HG02885 (cell line): ENCODE data around the gene NFS1.
"Not testable (repeated sequence)": the region's sequence is repeated elsewhere in the genome, so short reads cannot be mapped to it uniquely, and the experiment has no call there.

Source experiments
- ATAC-seq: cut with Tn5 transposase; IDR thresholded peaks from one replicate; pipeline ENCODE4 v1.9.1; 2021; ENCODE audit warnings: mild to moderate bottlenecking; ENCODE audit not compliant: unreplicated experiment, poor library complexity

The NFS1 gene

DNA sequence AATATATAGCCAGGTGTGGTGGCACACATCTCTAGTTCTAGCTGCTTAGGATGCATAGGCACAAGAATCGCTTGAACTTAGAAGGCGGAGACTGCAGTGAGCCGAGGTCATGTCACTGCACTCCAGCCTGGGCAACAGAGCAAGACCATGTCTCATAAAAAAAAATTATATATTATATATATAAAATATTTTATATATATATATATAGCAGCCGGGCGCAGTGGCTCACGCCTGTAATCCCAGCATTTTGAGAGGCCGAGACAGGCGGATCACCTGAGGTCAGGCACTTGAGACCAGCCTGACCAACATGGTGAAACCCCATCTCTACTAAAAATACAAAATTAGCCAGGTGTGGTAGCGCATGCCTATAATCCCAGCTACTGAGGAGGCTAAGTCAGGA is 13.8 kb downstream of the NFS1 start:
- ATAC-seq = not testable (repeated sequence)

DNA sequence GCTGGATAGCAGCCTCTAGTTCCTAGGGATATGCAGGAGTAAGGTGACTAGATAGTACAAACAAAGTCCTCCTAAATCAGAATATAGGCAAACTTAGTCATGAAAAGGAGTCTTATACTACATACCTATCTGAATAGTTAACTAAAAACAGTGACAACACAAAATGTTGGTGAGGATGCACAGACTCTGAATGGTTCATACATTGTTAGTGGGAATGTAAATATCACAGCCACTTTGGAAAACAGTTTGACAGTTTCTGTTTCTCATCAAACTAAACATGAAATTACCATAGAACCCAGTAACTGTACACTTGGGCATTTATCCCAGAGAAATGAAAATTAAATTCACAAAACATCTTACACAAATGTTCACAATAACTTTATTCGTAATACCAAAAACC is 17.2 kb downstream of the NFS1 start:
- ATAC-seq = no peak

DNA sequence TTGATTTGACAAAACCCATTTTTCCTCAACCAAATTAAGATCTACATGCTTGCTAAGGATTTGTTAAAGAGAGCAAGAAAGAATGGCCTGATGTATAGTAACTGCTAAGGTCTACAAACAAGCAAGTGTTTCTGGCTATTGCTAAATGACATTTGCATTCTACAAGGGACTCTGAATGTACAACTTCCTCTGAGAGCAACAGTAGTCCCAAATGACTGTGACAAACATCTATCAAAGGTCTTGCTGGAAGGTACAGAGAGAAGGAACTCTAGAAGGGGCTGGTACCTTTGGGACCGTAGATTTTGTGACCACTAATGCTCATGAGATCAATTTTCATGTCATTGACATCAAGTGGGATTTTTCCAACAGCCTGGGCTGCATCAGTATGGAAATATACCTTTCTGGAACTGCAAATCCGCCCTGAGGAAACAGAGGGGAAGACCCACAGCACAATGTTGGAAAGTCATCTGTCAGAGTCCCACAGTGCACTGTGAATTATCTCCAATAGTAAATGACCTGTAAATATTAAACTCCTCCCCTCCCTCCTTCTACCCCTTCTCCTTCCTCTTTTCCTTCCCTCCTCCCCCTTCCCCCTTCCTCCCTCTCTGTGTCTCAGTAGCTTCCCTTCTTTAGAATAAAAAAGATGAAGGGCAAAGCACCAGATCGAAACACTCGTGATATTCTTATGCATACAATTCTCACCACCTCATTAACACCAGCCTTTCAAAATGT is 18.5 kb downstream of the NFS1 start:
- ATAC-seq = no peak

DNA sequence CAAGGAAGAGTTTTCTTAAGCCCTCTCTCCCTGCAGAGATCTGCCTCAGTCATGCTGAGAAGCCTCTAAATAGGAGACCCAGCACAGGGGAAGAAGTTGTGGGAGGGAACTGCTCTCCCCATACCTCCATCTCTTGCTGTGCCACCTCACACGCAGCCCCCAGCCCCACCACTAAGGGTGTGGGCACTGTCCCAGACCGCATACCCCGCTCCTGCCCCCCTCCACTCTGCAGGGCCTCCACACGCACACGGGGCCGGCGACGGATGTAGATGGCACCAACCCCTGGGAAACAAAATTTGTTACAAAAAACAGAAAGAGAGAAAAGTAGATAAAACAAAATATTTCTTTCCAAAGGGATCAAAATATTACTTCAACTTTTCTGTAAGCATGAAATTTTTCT is 24.2 kb downstream of the NFS1 start:
- ATAC-seq = no peak

DNA sequence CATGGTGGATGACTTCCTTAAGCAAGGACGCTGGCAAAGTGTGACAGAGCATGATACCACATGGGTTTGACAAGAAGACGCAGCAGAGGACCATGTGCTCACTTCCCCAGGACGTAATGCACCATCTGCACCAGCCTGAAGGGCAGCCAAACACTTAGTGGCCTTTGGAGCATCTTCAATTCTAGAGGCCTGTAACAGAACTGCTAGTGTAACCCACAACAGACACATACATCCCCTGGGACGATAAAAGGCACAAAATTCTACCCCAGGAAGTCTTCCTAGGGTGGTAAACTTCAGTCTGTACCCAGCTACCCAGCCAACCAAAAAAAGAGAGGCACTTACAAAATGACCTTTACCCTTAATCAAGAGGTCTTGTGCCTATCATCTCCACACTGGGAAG is 25.3 kb downstream of the NFS1 start:
- no peak for ATAC-seq

DNA sequence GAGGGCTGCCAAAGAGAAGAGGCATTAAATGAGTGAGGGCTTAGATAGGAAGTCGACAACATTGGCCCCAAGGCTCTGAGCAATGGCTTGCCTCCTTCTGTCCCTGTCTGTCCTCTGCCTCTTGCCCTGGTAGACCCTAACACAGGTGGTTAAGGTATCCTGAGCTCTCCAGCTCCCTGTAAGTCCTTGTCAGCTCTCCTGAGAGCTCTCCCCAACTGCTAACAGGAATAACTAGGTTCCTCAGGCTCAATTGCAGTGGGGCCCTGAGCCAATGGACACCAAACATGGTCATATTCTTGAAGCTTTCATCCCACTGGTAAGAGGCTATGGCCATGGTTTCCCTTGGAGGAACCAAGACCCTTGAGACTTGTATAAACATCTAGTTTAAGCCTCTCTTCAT is 29.5 kb downstream of the NFS1 start:
- ATAC-seq = no peak

DNA sequence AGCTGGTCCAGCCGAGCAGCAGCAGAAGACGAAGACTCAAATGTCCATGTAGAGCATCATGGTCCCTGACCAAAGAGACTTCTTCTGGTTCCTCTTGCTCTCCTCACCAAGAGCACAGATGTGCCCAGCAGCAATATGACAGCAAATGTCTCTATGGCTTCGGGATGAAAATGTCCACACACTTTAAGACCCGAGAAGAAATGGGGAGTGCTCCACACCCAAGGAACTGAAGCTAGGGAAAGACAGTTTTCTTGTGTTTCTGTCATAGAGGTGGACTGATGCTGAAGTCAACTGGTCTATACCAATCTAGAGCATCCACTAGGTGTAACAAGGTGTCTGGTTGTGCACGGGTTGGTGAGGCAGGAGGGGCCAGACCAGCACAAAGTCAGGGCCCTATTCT is 29.9 kb downstream of the NFS1 start:
- no peak for ATAC-seq

DNA sequence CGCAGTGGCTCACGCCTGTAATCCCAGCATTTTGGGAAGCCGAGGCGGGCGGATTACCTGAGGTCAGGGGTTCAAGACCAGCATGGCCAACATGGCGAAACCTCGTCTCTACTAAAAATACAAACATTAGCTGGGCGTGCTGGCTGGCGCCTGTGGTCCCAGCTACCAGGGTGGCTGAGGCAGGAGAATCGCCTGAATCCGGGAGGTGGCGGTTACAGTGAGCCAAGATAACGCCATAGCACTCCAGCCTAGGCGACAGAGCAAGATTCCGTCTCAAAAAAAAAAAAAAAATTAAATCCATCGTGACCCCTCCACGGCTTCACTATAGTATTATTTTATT is 33.2 kb downstream of the NFS1 start:
- ATAC-seq = no peak

DNA sequence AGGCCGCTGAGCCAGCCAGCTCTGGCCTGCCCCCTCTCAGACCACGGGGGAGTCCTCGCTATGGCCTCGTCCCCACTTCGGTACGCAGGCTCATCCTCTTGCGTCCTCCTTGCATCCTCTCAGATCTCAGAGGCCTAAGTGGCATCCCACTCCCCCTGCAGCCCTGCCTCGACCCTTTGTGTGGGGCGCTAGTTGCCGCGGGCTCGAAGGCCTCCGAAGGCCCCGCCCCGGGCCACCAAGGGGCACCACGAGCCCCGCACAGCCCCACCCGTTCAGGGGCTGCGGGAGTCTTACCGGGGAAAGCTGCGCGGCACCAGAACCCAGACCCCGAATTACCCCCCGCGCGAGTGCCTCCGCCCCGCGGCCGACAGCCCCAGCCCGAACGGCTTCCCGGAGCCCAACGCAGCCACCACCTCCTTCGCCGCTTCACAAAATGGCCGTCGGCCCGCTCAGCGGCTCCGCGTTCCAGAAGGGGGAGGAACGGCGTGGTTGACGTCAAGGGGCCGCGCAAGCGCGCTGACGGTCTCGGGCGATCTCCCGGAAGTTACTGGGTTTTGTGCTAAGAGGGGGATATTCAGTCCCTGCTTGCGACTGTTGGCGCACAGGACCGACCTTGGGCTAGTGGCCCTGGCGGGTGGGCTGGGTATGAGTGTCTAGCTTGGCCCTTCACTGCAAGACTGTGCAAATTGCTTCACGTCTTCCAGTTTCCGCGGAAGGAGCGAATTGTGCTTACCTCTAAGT is 34.5 kb downstream of the NFS1 start, which contains the start of the genes CPNE1 and RBM12:
Gene CPNE1, minus strand, starts transcription at position 435 of the 741 bp plus-strand sequence. CDS start 31,977 bp downstream, outside the sequence.
Gene RBM12, minus strand, starts transcription at position 435 of the 741 bp plus-strand sequence. CDS start 9,578 bp downstream, outside the sequence.
- ATAC-seq = peak; percentile 83

DNA sequence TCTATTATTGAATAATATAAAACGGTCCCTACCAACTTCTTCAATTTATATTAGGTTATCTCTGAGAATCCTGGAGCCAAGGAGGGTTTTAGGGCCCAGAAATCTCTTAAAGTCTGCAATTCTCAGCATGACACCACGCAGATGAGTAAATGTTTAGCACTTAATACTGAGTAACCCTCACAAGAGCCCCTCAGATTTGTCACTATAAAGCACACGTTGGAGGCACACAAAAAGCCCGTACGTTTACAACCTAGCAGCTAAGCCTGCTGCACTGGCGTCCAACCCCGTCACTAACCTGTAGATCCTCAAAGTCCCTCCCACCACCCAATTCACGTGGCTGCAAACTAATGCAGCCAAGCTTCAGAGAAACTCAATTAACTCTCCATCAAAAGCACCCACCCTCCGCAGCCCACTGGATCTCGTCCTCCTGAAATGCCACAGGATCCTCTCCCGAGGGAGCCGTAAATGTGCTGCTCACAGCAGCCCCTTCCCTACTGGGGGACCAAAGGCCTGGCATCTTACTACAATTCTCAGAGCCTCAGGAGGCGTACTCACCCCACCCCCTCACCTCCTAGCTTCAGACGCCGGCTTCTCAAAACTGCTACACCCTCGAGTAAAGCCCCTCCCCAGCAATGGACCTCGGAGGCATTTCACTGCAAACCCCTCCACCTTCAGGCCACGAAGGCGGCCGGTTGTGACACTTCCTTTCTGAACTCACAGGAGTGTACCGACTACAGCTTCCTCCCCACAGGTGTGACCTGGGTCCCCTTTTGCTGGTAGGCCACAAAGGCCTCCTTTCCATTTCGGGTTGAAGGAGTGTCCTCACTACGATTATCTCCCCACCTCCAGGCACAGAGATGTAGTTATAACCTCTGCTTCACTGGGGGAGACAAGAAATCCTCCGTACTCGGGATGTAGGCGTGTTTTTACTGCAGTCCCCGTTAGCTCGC is 35.4 kb downstream of the NFS1 start:
- peak; percentile 31 for ATAC-seq

DNA sequence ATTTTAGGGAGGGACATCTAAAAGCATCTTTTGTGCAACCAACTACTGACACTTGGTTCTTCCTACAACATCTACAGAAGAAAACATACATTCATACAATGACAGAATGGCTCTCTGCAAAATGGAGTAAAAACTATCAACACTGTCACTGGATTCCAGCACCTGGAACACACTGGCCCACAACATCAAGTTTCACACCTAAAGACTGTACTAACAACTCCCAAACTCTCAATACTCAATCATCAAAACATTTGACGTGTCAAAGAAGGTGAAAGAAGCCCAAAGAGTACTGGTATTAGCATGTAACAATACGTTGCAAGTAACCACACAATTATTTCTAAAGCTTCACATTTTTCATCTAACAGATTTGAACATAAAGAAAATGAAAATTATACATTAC is 36.6 kb downstream of the NFS1 start:
- no peak for ATAC-seq

DNA sequence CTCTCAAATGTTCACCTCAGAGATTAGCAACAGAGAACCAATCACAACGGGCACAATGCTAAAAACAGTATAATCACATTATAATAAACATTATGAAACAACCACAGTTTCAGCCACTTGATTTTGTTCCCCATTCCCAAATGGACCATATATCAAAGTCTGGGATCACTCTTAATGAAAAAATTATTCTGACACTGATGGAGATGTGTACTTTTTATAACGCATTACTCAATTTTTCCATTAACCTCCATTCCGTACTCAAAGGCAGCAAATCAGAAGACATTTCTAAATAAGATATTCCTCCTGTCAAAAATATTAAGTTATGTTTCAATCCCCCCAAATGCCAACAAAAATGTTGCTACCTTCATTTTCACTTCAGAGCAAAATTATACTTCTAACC is 37.2 kb downstream of the NFS1 start:
- no peak for ATAC-seq

DNA sequence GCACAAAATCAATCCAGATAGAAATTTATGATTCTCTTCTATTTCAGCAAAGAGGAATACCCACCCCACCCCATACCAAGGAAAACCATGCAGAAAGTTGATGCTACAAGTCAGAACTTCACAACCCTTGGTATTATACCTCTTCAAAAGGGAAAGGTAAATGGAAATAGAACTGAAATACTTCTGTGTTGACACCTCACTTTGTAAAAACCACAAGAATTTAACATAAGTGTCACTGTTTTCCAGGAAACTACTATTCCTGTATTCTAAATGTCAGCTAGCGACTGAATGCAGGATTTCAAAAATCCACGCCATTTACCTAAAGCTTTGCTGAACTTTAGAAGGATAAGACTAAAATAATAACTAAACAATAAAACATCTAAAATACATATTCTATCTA is 38.1 kb downstream of the NFS1 start:
- no peak for ATAC-seq

DNA sequence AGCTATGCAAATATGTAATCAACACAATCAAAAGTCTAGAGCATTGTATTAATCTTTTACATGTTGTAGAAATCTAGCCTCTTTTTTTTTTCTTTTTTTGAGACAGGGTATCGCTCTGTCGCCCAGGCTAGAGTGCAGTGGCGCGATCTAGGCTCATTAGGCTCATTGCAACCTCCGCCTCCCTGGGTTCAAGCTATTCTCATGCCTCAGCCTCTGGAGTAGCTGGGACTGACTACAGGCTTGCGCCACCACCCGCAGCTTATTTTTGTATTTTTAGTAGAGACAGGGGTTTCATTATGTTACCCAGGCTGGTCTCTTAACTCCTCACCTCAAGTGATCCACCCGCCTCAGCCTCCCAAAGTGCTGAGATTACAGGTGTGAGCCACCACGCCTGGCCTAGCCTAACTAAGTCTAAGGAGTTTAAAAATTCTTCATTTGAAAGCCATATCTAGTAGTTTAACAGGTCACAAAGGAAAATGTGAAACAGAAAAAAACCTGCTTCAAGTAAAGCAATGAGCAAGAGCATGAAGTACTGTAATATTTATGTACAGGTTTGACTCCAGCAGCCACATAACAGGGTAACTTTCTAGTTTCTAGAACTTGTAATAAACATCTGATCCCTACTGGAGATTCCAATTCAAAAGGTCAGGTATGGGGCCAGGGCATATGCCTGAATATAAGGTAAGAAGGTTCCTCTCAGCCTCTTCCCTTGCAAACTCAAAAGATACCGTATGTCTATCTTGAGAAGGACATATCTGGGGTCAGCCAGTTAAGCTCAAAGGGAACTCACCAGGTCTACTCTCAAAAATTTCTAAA is 38.8 kb downstream of the NFS1 start:
- no peak for ATAC-seq

DNA sequence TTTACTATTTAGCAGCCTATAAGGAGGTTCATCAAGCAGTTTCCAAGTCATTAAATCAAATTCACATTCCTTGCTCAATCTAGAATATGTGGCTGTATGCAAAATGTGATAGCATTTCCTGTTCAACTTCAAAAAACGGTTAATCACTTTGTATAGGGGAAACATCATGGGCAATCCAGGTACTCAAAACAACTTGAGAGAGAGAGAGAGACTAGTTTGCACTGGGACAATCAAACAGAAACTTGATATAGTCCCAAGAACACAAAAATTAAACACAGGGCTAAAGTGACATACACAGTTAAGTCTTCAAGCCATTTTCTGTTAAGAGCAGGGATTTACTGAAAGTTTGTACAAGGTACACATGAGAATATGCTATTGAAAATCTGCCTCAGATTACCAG is 41.9 kb downstream of the NFS1 start:
- no peak for ATAC-seq

DNA sequence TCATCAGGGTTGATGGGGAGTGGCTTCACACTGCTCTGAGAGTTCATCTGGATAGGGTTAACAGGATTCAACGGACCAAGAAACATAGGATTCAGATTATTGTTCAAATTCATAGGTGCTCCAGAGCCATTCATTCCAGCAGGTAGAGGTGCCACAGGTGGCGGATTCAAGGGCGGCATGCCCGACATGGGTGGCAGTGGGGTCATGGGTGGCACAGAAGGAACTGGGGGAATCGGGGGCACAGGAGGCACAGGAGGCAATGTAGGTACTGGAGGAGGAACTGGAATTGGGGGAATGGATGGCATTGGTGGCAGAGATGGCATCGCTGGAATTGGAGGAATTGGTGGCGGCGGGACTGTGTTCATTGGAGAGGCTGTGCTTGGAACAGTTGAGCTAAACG is 44.7 kb downstream of the NFS1 start:
- ATAC-seq = no peak

DNA sequence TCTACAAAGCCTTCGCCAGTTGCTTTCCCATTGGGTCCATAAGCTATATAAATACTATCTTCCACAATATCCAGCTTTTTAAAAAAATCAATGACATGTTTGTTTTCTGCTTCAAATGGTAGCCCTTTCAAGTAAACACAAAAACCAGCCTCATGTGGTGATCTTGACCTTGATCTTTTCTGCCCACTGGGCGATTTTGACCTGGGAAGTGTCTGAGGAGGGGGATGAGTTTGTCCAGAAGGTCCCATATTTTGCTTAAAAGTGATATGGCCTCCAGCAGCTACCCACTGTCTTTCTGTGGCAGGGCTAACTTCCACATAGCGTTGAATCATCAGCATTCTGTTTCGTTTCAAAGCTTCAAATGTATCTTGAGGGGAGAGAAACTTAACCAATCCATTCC is 45.3 kb downstream of the NFS1 start:
- ATAC-seq = no peak

DNA sequence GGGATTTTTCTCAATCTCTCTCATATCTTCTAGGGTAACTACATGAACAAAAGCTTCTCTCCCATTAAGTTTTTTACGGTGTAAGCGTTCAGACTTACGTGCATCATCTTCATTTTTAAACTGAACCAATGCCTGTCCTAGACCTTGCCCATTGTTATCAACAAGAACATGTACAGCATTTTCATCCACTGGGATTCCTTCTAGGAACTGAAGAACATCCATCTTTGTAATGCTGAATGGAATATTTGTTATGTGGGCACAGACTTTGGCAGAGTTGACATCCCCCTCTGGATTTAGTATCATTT is 45.8 kb downstream of the NFS1 start:
- no peak for ATAC-seq

DNA sequence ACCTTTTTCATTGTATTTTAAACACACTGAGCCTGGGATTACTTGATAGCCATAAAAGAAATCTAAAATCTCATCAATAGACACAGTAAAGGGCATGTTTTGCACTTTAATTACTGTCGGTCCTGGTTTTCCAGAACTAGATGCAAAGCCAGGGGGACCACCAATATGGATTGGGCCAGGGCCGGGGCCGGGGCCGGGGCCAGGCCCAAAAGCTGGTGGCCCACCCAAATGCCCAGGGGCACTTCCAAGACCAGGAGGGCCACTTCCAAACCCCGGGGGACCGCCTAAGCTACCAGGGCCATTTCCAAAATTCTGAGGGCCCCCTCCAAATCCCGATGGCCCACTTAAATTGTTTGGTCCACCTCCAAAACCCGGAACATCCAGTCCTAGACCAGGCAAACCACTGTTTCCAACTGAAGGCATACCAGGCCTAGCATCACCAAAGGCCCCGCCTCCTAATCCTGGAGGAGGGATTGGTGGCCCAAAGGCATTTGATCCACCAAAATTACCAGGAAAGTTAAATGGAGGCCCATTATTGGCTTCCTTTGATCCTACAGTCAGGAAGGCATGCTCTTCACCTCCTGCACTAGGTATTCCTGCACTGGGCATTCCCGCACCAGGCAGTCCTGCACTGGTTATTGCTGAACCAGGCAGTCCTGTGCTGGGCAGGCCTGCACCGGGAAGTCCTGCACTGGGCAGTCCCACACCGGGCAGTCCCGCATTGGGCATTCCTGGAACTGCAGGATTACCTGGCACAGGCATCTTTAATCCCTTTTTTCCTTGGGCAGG is 46.3 kb downstream of the NFS1 start:
- no peak for ATAC-seq
